Left kidney (tissue), 2 donors: ENCODE data around the gene XYLT1. TPM values are rescaled to one million over a fixed set of nuclear protein-coding genes. Genes with fewer than 3 reads are reported as not detected.
A peak's percentile ranks its signal among the peaks of the same experiment; 100 is the strongest.
"Not testable (repeated sequence)": the region's sequence is repeated elsewhere in the genome, so short reads cannot be mapped to it uniquely, and the experiment has no call there.

ENCODE experiments used
- DNase-seq: peaks from one replicate; pipeline ENCODE4 v3.0.0-alpha.2; 2013
- polyA plus RNA-seq: library from polyadenylated mRNA; unstranded; fragments of 120-200 nt; gene quantifications from one replicate; pipeline ENCODE4 v1.2.1, GENCODE V29; 2013; ENCODE audit not compliant: insufficient read length

Gene XYLT1
- polyA plus RNA-seq, 1 donor: 7.9 TPM

- no peak for DNase-seq
Observed at GRCh38 chr16:17491140-17491662, 20.4 kb upstream of the XYLT1 start.

GRCh38 chr16:17488506-17488905 lies 17.7 kb upstream of the XYLT1 start:
- DNase-seq: no peak

- DNase-seq: peak; percentile 18
Observed at GRCh38 chr16:17483351-17483750, 12.6 kb upstream of the XYLT1 start.

- DNase-seq: not testable (repeated sequence)
Observed at GRCh38 chr16:17482341-17482740, 11.6 kb upstream of the XYLT1 start.

GRCh38 chr16:17481736-17482135 lies 11.0 kb upstream of the XYLT1 start:
- no peak for DNase-seq

- not testable (repeated sequence) for DNase-seq
Observed at GRCh38 chr16:17477260-17477545, 6.4 kb upstream of the XYLT1 start.

GRCh38 chr16:17476414-17477259 lies 5.9 kb upstream of the XYLT1 start:
- peak; percentile 65 for DNase-seq

GRCh38 chr16:17475104-17475503 lies 4.3 kb upstream of the XYLT1 start:
- DNase-seq: no peak

- DNase-seq: no peak
Observed at GRCh38 chr16:17474572-17474971, 3.8 kb upstream of the XYLT1 start.

GRCh38 chr16:17474037-17474436 lies 3.3 kb upstream of the XYLT1 start:
- no peak for DNase-seq

GRCh38 chr16:17471719-17472461 lies 1.1 kb upstream of the XYLT1 start:
- no peak for DNase-seq

- peak; percentile 4 for DNase-seq
Observed at GRCh38 chr16:17470182-17470907, 415 bp downstream of the XYLT1 start.

GRCh38 chr16:17469741-17470181 lies 999 bp downstream of the XYLT1 start:
- DNase-seq: peak; percentile 5

GRCh38 chr16:17469011-17469740 lies 1.6 kb downstream of the XYLT1 start:
- DNase-seq: no peak

GRCh38 chr16:17468611-17469010 lies 2.1 kb downstream of the XYLT1 start:
- DNase-seq: no peak

- DNase-seq: peak; percentile 80
Observed at GRCh38 chr16:17467923-17468540, 2.7 kb downstream of the XYLT1 start.

GRCh38 chr16:17466876-17467275 lies 3.9 kb downstream of the XYLT1 start:
- DNase-seq: no peak

GRCh38 chr16:17465460-17465859 lies 5.3 kb downstream of the XYLT1 start:
- DNase-seq: no peak

GRCh38 chr16:17463335-17463734 lies 7.4 kb downstream of the XYLT1 start:
- DNase-seq: no peak

- no peak for DNase-seq
Observed at GRCh38 chr16:17461951-17462729, 8.6 kb downstream of the XYLT1 start.

GRCh38 chr16:17460890-17461289 lies 9.9 kb downstream of the XYLT1 start:
- DNase-seq: no peak
